ENCODE measurements around the gene PCDHGB5. TPM values are rescaled to one million over a fixed set of nuclear protein-coding genes. Genes with fewer than 3 reads are reported as not detected.
"Not testable (repeated sequence)": the region's sequence is repeated elsewhere in the genome, so short reads cannot be mapped to it uniquely, and the experiment has no call there.

The PCDHGB5 gene
- polyA plus RNA-seq, 3 donors: 0.01 to 0.08 TPM; not detected in 1

- Histone ChIP-seq H3K4me3 (replicated peaks in 1 of 3; ENCODE audit: low read depth in 2 of 3, low read length in 3 of 3) (peak overlapping the region in 1 of 3 experiments; percentile 73), H3K4me1 (ENCODE audit: control insufficient read depth in 1 of 2, insufficient read depth in 2 of 2, low read length in 2 of 2) (peaks cover 22% of the 10 kb centered on the region in 2 donors), H3K27me3 (ENCODE audit: control insufficient read depth in 2 of 2, insufficient read depth in 2 of 2, low read length in 2 of 2) (peaks cover 74 to 100% of the 10 kb centered on the region in 2 donors), H2AFZ (ENCODE audit: insufficient read depth, low read depth, low read length, poor library complexity, severe bottlenecking) (peak overlapping the region; percentile 75), H3K9me3 (replicated peaks in 1 of 2; ENCODE audit: control insufficient read depth in 1 of 2, insufficient read depth in 1 of 2, low read length in 2 of 2) (peaks cover 27 to 54% of the 10 kb centered on the region in 2 donors), H3K4me2 (replicated peaks; ENCODE audit: extremely low read depth, low read length, poor library complexity, severe bottlenecking) (peak overlapping the region; percentile 73), H3K9ac (ENCODE audit: insufficient read depth, low read length, poor library complexity, severe bottlenecking) (no peak overlapping the region), H3K36me3 (replicated peaks in 1 of 2; ENCODE audit: control insufficient read depth in 1 of 2, insufficient read depth in 2 of 2, low read length in 2 of 2) (no peaks in the 10 kb centered on the region), H4K20me1 (ENCODE audit: insufficient read depth, low read length) (no peaks in the 10 kb centered on the region), H3K79me2 (ENCODE audit: insufficient read depth, low read length) (no peaks in the 10 kb centered on the region), H3K27ac (ENCODE audit: low read depth in 1 of 2, low read length in 2 of 2) (no peak overlapping the region)
- no peak overlapping the region for H3K27ac Mint-ChIP-seq
- peaks cover 28% of the 10 kb centered on the region for H3K4me1 Mint-ChIP-seq
- peaks cover 21 to 64% (median 49%) of the 10 kb centered on the region in 7 donors for H3K9me3 Mint-ChIP-seq
- intact Hi-C loops (cut with micrococcal nuclease): loop anchor here (5.0 kb wide), 2 partner anchors 109 to 149 kb away; no protein-coding TSS in a partner anchor
- WGBS (ENCODE audit: insufficient coverage): 22% methylated on average over 21 of the region's 25 CpGs
- TF ChIP-seq CTCF (IDR thresholded peaks at IDR 0.05): no peak
- H3K36me3 Mint-ChIP-seq: peaks cover 13 to 25% of the 10 kb centered on the region in 2 donors
- no peak for DNase-seq
- H3K4me3 Mint-ChIP-seq: peak overlapping the region; percentile 80 to 88
- H3K27me3 Mint-ChIP-seq (ENCODE audit: low read depth in 3 of 3): peaks cover 79 to 86% (median 84%) of the 10 kb centered on the region in 3 donors
Measured at GRCh38 chr5:141413540-141414069, 15.9 kb downstream of the PCDHGB5 start.

GRCh38 chr5:141414548-141415274 lies 17.0 kb downstream of the PCDHGB5 start:
- H3K4me2 ChIP-seq (replicated peaks; ENCODE audit: extremely low read depth, low read length, poor library complexity, severe bottlenecking); H2AFZ ChIP-seq (ENCODE audit: insufficient read depth, low read depth, low read length, poor library complexity, severe bottlenecking); H3K36me3 ChIP-seq (replicated peaks in 1 of 2; ENCODE audit: control insufficient read depth in 1 of 2, insufficient read depth in 2 of 2, low read length in 2 of 2); DNase-seq; H3K4me3 ChIP-seq (replicated peaks in 1 of 3; ENCODE audit: low read depth in 2 of 3, low read length in 3 of 3); H3K27ac ChIP-seq (ENCODE audit: low read depth in 1 of 2, low read length in 2 of 2); H4K20me1 ChIP-seq (ENCODE audit: insufficient read depth, low read length); H3K27ac Mint-ChIP-seq; H3K9ac ChIP-seq (ENCODE audit: insufficient read depth, low read length, poor library complexity, severe bottlenecking); H3K79me2 ChIP-seq (ENCODE audit: insufficient read depth, low read length): not testable (repeated sequence)
- Mint-ChIP-seq H3K27me3 (ENCODE audit: low read depth in 3 of 3) (peaks cover 78 to 86% (median 84%) of the 10 kb centered on the region in 3 donors), H3K36me3 (peaks cover 13 to 24% of the 10 kb centered on the region in 2 donors), H3K4me1 (peaks cover 31% of the 10 kb centered on the region), H3K4me3 (peak overlapping the region in 1 of 2 donors; percentile 80), H3K9me3 (peaks cover 19 to 64% (median 49%) of the 10 kb centered on the region in 7 donors)
- H3K9me3 ChIP-seq (replicated peaks in 1 of 2; ENCODE audit: control insufficient read depth in 1 of 2, insufficient read depth in 1 of 2, low read length in 2 of 2): peaks cover 28 to 54% of the 10 kb centered on the region in 2 donors
- H3K27me3 ChIP-seq (ENCODE audit: control insufficient read depth in 2 of 2, insufficient read depth in 2 of 2, low read length in 2 of 2): peaks cover 70 to 100% of the 10 kb centered on the region in 2 donors
- 37% methylated on average over 31 of the region's 46 CpGs for WGBS (ENCODE audit: insufficient coverage)
- H3K4me1 ChIP-seq (ENCODE audit: control insufficient read depth in 1 of 2, insufficient read depth in 2 of 2, low read length in 2 of 2): peaks cover 22% of the 10 kb centered on the region in 2 donors
- intact Hi-C loops (cut with micrococcal nuclease): loop anchor here (5.0 kb wide), 2 partner anchors 108 to 148 kb away; no protein-coding TSS in a partner anchor

DNA sequence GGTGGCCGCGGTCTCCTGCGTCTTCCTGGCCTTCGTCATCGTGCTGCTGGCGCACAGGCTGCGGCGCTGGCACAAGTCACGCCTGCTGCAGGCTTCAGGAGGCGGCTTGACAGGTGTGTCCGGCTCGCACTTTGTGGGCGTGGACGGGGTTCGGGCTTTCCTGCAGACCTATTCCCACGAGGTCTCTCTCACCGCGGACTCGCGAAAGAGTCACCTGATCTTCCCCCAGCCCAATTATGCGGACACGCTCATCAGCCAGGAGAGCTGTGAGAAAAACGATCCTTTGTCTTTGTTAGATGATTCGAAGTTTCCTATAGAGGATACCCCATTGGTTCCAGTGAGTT lies 17.5 kb downstream of the PCDHGB5 start:
- H3K27ac Mint-ChIP-seq; H3K9ac ChIP-seq (ENCODE audit: insufficient read depth, low read length, poor library complexity, severe bottlenecking); H3K36me3 ChIP-seq (replicated peaks in 1 of 2; ENCODE audit: control insufficient read depth in 1 of 2, insufficient read depth in 2 of 2, low read length in 2 of 2); H3K27ac ChIP-seq (ENCODE audit: low read depth in 1 of 2, low read length in 2 of 2); H4K20me1 ChIP-seq (ENCODE audit: insufficient read depth, low read length); H2AFZ ChIP-seq (ENCODE audit: insufficient read depth, low read depth, low read length, poor library complexity, severe bottlenecking); H3K4me2 ChIP-seq (replicated peaks; ENCODE audit: extremely low read depth, low read length, poor library complexity, severe bottlenecking); DNase-seq; H3K4me3 ChIP-seq (replicated peaks in 1 of 3; ENCODE audit: low read depth in 2 of 3, low read length in 3 of 3); H3K79me2 ChIP-seq (ENCODE audit: insufficient read depth, low read length): not testable (repeated sequence)
- H3K36me3 Mint-ChIP-seq: peaks cover 16 to 27% of the 10 kb centered on the region in 2 donors
- H3K4me1 ChIP-seq (ENCODE audit: control insufficient read depth in 1 of 2, insufficient read depth in 2 of 2, low read length in 2 of 2): peaks cover 22% of the 10 kb centered on the region in 2 donors
- H3K9me3 Mint-ChIP-seq: peaks cover 15 to 61% (median 46%) of the 10 kb centered on the region in 7 donors
- peaks cover 72 to 100% of the 10 kb centered on the region in 2 donors for H3K27me3 ChIP-seq (ENCODE audit: control insufficient read depth in 2 of 2, insufficient read depth in 2 of 2, low read length in 2 of 2)
- intact Hi-C loops (cut with micrococcal nuclease): loop anchor here in 1 of 2 donors (5.0 kb wide), 1 partner anchor 107 kb away; no protein-coding TSS in a partner anchor
- 27% methylated on average over 20 of the region's 24 CpGs for WGBS (ENCODE audit: insufficient coverage)
- H3K4me1 Mint-ChIP-seq: peaks cover 31% of the 10 kb centered on the region
- peaks cover 25 to 54% of the 10 kb centered on the region in 2 donors for H3K9me3 ChIP-seq (replicated peaks in 1 of 2; ENCODE audit: control insufficient read depth in 1 of 2, insufficient read depth in 1 of 2, low read length in 2 of 2)
- H3K27me3 Mint-ChIP-seq (ENCODE audit: low read depth in 3 of 3): peaks cover 78 to 84% (median 83%) of the 10 kb centered on the region in 3 donors
- peak overlapping the region in 1 of 2 donors; percentile 80 for H3K4me3 Mint-ChIP-seq
